Smooth muscle cell (in vitro differentiated cells): ENCODE data around the gene AOPEP. TPM values are rescaled to one million over a fixed set of nuclear protein-coding genes. Genes with fewer than 3 reads are reported as not detected.
A peak's percentile ranks its signal among the peaks of the same experiment; 100 is the strongest.

Source experiments
- DNase-seq: peaks from one replicate; lab custom pipeline; 2025; ENCODE audit not compliant: unreplicated experiment; lab: John Stamatoyannopoulos, UW
- H2AFZ ChIP-seq: fragments of 200-600 bp; sonication (generic); 2 replicates; pipeline ENCODE4 v1.6.0; 2016; ENCODE audit warnings: antibody characterized with exemption, low read depth, mild to moderate bottlenecking
- H3F3A ChIP-seq: fragments of 200-600 bp; sonication (generic); 2 replicates; pipeline ENCODE4 v1.6.0; 2017; ENCODE audit warnings: antibody characterized with exemption, low read depth
- H3K27ac ChIP-seq: fragments of 200-600 bp; sonication (generic); 2 replicates; pipeline ENCODE4 v1.5.1; 2016; ENCODE audit warnings: low read depth, mild to moderate bottlenecking
- H3K27me3 ChIP-seq: fragments of 200-600 bp; sonication (generic); 2 replicates; pipeline ENCODE4 v1.6.1; 2016; ENCODE audit warnings: low read depth, mild to moderate bottlenecking
- H3K36me3 ChIP-seq: fragments of 200-600 bp; sonication (generic); 2 replicates; pipeline ENCODE4 v1.5.1; 2016; ENCODE audit warnings: low read depth
- H3K4me1 ChIP-seq: fragments of 200-600 bp; sonication (generic); 2 replicates; pipeline ENCODE4 v1.5.1; 2016; ENCODE audit warnings: low read depth
- H3K4me2 ChIP-seq: fragments of 200-600 bp; sonication (generic); 2 replicates; pipeline ENCODE4 v1.6.0; 2016; ENCODE audit warnings: mild to moderate bottlenecking
- H3K4me3 ChIP-seq: fragments of 200-600 bp; sonication (generic); 2 replicates; pipeline ENCODE4 v1.5.1; 2016; ENCODE audit warnings: mild to moderate bottlenecking
- H3K79me2 ChIP-seq: fragments of 200-600 bp; sonication (generic); 2 replicates; pipeline ENCODE4 v1.6.0; 2016; ENCODE audit warnings: low read depth, mild to moderate bottlenecking
- H3K9ac ChIP-seq: fragments of 200-600 bp; sonication (generic); 2 replicates; pipeline ENCODE4 v1.6.0; 2016; ENCODE audit warnings: low read depth
- H3K9me3 ChIP-seq: fragments of 200-600 bp; sonication (generic); replicated peaks from 2 replicates; pipeline ENCODE4 v1.5.1; 2016; ENCODE audit warnings: low read depth
- H4K20me1 ChIP-seq: fragments of 200-600 bp; sonication (generic); 2 replicates; pipeline ENCODE4 v1.6.0; 2016; ENCODE audit warnings: low read depth
- WGBS: methylation state at CpG from one replicate; pipeline ENCODE4 v1.1.7; 2016; ENCODE audit warnings: low lambda C conversion rate; 5-methylcytosine and 5-hydroxymethylcytosine counted together
- polyA plus RNA-seq: library from polyadenylated mRNA; unstranded; fragments of >200 nt; fragmentation: Nextera tagmentation; extraction: Ambion mirVana; gene quantifications from 2 replicates; pipeline ENCODE4 v1.2.1, GENCODE V29; 2016
- total RNA-seq: library from RNA; depleted of rRNA; stranded (reverse); fragments of >200 nt; gene quantifications from 2 replicates; pipeline ENCODE4 v1.2.3, GENCODE V29; 2014
- TF ChIP-seq, protein P1 (sequence below): fragments of 200-600 bp; sonication (generic); IDR thresholded peaks from 2 replicates; pipeline ENCODE4 v1.5.1; 2017; ENCODE audit warnings: borderline replicate concordance, mild to moderate bottlenecking, antibody characterized with exemption; ENCODE audit not compliant: insufficient read depth, poor library complexity, severe bottlenecking

The AOPEP gene
- total and polyA plus RNA-seq, 2 experiments from 2014 or later = 52.7 to 94.9 TPM

GRCh38 chr9:94971378-94972131 is 245.1 kb downstream of the AOPEP start:
- Histone ChIP-seq H3F3A (peaks cover 8% of the 10 kb centered on the region), H3K9me3 (no peaks in the 10 kb centered on the region), H3K9ac (no peak overlapping the region), H3K79me2 (no peaks in the 10 kb centered on the region), H3K27me3 (no peaks in the 10 kb centered on the region), H3K4me2 (no peak overlapping the region), H3K4me3 (no peak overlapping the region), H3K4me1 (peaks cover 42% of the 10 kb centered on the region), H4K20me1 (no peaks in the 10 kb centered on the region), H3K27ac (no peak overlapping the region), H3K36me3 (no peaks in the 10 kb centered on the region), H2AFZ (no peak overlapping the region)
- TF ChIP-seq, protein P1, sequence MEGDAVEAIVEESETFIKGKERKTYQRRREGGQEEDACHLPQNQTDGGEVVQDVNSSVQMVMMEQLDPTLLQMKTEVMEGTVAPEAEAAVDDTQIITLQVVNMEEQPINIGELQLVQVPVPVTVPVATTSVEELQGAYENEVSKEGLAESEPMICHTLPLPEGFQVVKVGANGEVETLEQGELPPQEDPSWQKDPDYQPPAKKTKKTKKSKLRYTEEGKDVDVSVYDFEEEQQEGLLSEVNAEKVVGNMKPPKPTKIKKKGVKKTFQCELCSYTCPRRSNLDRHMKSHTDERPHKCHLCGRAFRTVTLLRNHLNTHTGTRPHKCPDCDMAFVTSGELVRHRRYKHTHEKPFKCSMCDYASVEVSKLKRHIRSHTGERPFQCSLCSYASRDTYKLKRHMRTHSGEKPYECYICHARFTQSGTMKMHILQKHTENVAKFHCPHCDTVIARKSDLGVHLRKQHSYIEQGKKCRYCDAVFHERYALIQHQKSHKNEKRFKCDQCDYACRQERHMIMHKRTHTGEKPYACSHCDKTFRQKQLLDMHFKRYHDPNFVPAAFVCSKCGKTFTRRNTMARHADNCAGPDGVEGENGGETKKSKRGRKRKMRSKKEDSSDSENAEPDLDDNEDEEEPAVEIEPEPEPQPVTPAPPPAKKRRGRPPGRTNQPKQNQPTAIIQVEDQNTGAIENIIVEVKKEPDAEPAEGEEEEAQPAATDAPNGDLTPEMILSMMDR = no peak
- DNase-seq = no peak
- WGBS = 87% methylated on average over 13 of the region's 13 CpGs

- Histone ChIP-seq H3K4me3 (no peak overlapping the region), H3K36me3 (no peaks in the 10 kb centered on the region), H3K79me2 (no peaks in the 10 kb centered on the region), H3K27me3 (no peaks in the 10 kb centered on the region), H3K9ac (no peak overlapping the region), H3K9me3 (no peaks in the 10 kb centered on the region), H3K4me1 (peaks cover 42% of the 10 kb centered on the region), H2AFZ (no peak overlapping the region), H3F3A (peaks cover 8% of the 10 kb centered on the region), H3K27ac (peak overlapping the region; percentile 52), H4K20me1 (no peaks in the 10 kb centered on the region), H3K4me2 (peak overlapping the region; percentile 33)
- 77% methylated on average over 11 of the region's 11 CpGs for WGBS
- no peak for DNase-seq
- TF ChIP-seq, protein P1 = no peak
Observed at GRCh38 chr9:94973451-94973941, 247.0 kb downstream of the AOPEP start.

DNA sequence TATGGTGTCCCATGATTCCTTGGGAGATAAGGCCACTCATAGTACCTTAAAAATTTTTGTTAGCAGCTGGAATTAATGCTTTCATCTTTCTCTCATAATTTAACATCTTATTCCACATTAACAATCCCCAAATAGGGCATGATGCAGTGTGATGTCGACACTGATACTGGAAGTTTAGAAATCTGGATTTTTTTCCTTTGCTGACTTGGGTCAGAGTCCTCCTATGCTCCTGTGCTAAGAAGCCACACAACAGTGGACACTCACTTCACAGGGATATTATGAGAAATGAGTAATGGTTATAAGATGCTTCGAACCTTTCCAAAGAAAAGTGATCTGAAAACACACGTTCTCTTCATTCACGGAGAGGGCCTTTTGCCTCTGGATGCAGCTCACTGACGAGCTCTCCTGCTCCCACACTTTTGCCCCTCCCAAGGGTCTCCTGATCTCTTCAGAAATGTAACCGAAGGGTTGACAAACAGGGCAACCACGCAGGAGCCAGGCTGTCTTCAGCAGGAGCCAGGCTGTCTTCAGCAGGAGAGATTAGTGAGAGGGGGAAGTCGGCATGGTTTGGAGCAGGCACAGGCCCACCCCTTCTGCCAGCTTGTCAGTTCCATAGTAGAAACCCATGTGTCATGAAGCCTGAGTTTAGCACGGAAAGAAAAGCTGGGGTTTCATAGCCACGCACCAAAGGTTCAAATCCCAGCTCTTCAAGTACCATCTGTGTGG is 247.8 kb downstream of the AOPEP start:
- Histone ChIP-seq H4K20me1 (no peaks in the 10 kb centered on the region), H3K36me3 (no peaks in the 10 kb centered on the region), H3F3A (peaks cover 8% of the 10 kb centered on the region), H3K4me2 (peak overlapping the region; percentile 54), H3K79me2 (no peaks in the 10 kb centered on the region), H3K9me3 (no peaks in the 10 kb centered on the region), H3K27me3 (no peaks in the 10 kb centered on the region), H2AFZ (no peak overlapping the region), H3K9ac (peak overlapping the region; percentile 6), H3K4me1 (peaks cover 42% of the 10 kb centered on the region), H3K4me3 (no peak overlapping the region), H3K27ac (peak overlapping the region; percentile 46)
- DNase-seq = no peak
- 65% methylated on average over 10 of the region's 10 CpGs for WGBS
- TF ChIP-seq, protein P1 = no peak
